Common myeloid progenitor, CD34-positive (primary cell): Measurements from ENCODE around the gene ZNF385A.
"Not testable (repeated sequence)": the region's sequence is repeated elsewhere in the genome, so short reads cannot be mapped to it uniquely, and the experiment has no call there.

Experiments used
- CTCF ChIA-PET: fragments of 350-600 bp; sonication (Branson Sonifier 250); formaldehyde crosslinking; loops from one replicate; lab custom pipeline; 2021; ENCODE audit warnings: antibody characterized with exemption; lab: Charles Lee
- POLR2A ChIA-PET: fragments of 350-600 bp; sonication (Branson Sonifier 250); formaldehyde crosslinking; loops from one replicate; lab custom pipeline; 2021; ENCODE audit warnings: antibody characterized with exemption; lab: Charles Lee
- DNase-seq, 3 donors: peaks; one replicate each; pipeline versions ENCODE4 v3.0.0 to v3.0.0-alpha.2; 2013
- H3K27ac ChIP-seq, 2 experiments: 1 replicate in 1 of 2; 2 replicates in 1 of 2; pipeline ENCODE4 v1.7.0; 2013; ENCODE audit warnings: inconsistent platforms in 2 of 2, low read length in 2 of 2, mild to moderate bottlenecking in 2 of 2, low read depth in 1 of 2, moderate library complexity in 1 of 2; ENCODE audit not compliant: severe bottlenecking in 2 of 2, insufficient read depth in 1 of 2, poor library complexity in 1 of 2
- H3K27me3 ChIP-seq, 5 experiments: replicated peaks in 2 of 5; 1 replicate in 3 of 5; 2 replicates in 2 of 5; pipeline versions ENCODE4 v1.6.1 to v1.7.0; 2013; ENCODE audit warnings: low read length in 4 of 5, mild to moderate bottlenecking in 2 of 5, moderate library complexity in 2 of 5, inconsistent platforms in 1 of 5; ENCODE audit not compliant: insufficient read depth in 5 of 5, control insufficient read depth in 4 of 5
- H3K36me3 ChIP-seq, 4 experiments: 1 replicate in 2 of 4; 2 replicates in 2 of 4; pipeline versions ENCODE4 v1.6.1 to v1.7.0; 2013; ENCODE audit warnings: low read length in 3 of 4, control low read depth in 1 of 4, mild to moderate bottlenecking in 1 of 4; ENCODE audit not compliant: control insufficient read depth in 4 of 4, insufficient read depth in 4 of 4
- H3K4me1 ChIP-seq, 4 experiments: 1 replicate in 3 of 4; 2 replicates in 1 of 4; pipeline versions ENCODE4 v1.6.1 to v1.7.1; 2013; ENCODE audit warnings: low read length in 3 of 4, mild to moderate bottlenecking in 3 of 4, control low read depth in 1 of 4, inconsistent platforms in 1 of 4, moderate library complexity in 1 of 4; ENCODE audit not compliant: control insufficient read depth in 4 of 4, insufficient read depth in 4 of 4; ENCODE audit errors: control extremely low read depth in 1 of 4
- H3K4me3 ChIP-seq, 7 experiments: 1 replicate in 4 of 7; 2 replicates in 3 of 7; pipeline versions ENCODE4 v1.5.1 to v1.7.0; 2013; ENCODE audit warnings: mild to moderate bottlenecking in 7 of 7, low read length in 6 of 7, moderate library complexity in 6 of 7, inconsistent platforms in 2 of 7, low read depth in 2 of 7, control low read depth in 1 of 7; ENCODE audit not compliant: insufficient read depth in 4 of 7, control insufficient read depth in 1 of 7; ENCODE audit errors: extremely low read depth in 1 of 7
- H3K9me3 ChIP-seq, 5 experiments: 1 replicate in 4 of 5; 2 replicates in 1 of 5; pipeline versions ENCODE4 v1.6.1 to v1.7.1; 2013; ENCODE audit warnings: low read length in 4 of 5, mild to moderate bottlenecking in 2 of 5, inconsistent platforms in 1 of 5, low read depth in 1 of 5, moderate library complexity in 1 of 5; ENCODE audit not compliant: control insufficient read depth in 4 of 5, insufficient read depth in 2 of 5; ENCODE audit errors: control extremely low read depth in 1 of 5
- WGBS: methylation state at CpG from one replicate; pipeline ENCODE4 v1.1.5; 2013; ENCODE audit not compliant: insufficient coverage; 5-methylcytosine and 5-hydroxymethylcytosine counted together

Gene ZNF385A

DNA sequence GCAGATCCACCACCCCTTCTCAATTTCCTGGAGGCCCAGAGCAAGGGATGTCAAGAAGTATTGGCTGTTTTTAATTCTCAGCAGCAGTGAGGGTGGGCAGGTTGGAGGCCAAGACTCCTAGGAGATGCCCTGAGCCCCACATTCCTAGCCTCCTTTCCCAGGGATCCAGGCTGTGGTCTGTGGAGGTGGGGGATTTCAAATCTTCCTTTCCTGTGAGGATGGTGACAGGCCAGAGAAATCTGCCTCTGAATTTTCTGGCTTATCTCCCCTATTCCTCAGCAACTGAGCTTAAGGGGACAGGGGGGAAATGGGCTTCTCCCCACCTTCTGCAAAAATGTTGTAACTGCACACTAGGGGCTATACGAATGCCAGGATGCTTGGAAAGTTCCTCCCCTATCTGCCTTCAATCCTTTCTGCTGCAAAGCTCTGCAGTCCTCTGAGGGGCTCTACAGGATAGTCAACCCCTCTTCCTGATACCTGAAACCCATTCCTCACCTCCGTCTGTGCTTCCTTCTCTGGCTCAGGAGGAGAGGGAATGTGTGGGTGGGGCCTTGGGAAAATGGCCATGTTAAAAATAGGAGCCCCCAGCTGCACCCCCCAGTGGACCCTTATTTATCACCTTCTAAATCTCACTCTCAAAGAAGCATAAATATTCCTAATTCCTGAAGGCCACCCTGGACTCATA lies 26.9 kb downstream of the ZNF385A start:
- DNase-seq: no peak
- peaks cover 11 to 58% (median 51%) of the 10 kb centered on the region in 4 experiments for H3K4me1 ChIP-seq
- no peaks in the 10 kb centered on the region for H3K36me3 ChIP-seq
- no peak overlapping the region for H3K4me3 ChIP-seq
- no peak overlapping the region for H3K27ac ChIP-seq
- POLR2A ChIA-PET: interaction anchor here (0.6 kb wide), 1 partner anchor 16 kb away, joined by 4 read pairs; no protein-coding TSS in a partner anchor
- no peaks in the 10 kb centered on the region for H3K27me3 ChIP-seq
- CTCF ChIA-PET: interaction anchor here (1.0 to 9.2 kb wide), 8 partner anchors 13 to 139 kb away, joined by 3 to 174 read pairs (median 7); no protein-coding TSS in a partner anchor
- 75% methylated on average over 1 of the region's 2 CpGs for WGBS
- H3K9me3 ChIP-seq: no peaks in the 10 kb centered on the region

DNA sequence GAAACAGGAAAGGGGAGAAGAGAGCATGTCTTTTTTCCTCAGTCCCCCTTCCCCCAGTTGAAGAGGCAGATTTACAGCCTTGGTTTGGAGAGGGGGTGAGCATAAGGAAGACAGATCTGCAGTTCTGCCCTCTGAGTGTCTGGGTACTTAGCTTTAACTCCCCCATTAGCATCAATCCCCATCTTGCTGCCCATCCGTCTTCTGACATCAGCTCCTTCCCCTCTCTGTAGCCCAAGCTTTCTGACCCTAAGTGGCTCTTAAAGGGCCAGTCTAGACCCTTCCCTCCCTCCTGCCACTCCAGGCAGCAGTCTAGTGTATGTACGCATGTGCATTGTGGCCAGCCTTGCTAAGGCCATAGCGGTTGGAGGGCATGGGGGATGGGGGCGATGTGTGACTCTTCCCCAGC lies 27.6 kb downstream of the ZNF385A start:
- ChIA-PET POLR2A (interaction anchor here (0.6 kb wide), 1 partner anchor 16 kb away, joined by 4 read pairs; no protein-coding TSS in a partner anchor), CTCF (interaction anchor here (0.8 to 9.2 kb wide), 11 partner anchors 13 to 64 kb away, joined by 3 to 174 read pairs (median 4); partner anchors contain the start of genes COPZ1 and NFE2)
- no peak for DNase-seq
- no peaks in the 10 kb centered on the region for H3K36me3 ChIP-seq
- no peaks in the 10 kb centered on the region for H3K9me3 ChIP-seq
- WGBS: no CpG with 5 or more reads among the region's 4 CpGs
- H3K27ac ChIP-seq: no peak overlapping the region
- H3K4me1 ChIP-seq: peaks cover 11 to 65% (median 57%) of the 10 kb centered on the region in 4 experiments
- no peak overlapping the region for H3K4me3 ChIP-seq
- H3K27me3 ChIP-seq: no peaks in the 10 kb centered on the region

DNA sequence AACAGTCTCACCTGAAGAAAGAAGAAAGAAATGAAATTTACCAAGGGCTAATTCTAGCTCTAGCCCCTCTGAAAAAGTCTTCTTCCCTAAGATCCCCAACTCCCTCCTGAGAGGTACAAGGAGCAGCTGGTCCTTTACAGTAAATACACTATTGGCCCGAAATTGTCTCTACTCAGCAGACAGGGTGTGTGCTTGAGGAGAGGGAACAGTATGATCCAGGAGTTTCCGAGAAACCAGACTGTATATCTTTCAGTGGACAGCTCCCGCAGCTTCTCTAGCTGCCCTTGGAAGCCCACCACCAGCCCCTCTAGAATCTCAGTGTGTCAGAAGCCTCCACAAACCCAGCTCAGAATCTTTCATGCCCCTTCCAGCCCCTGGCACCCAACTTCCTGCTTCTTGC lies 28.3 kb downstream of the ZNF385A start:
- Histone ChIP-seq H3K36me3 (peaks cover 0 to 1% (median 0%) of the 10 kb centered on the region in 4 experiments), H3K4me3 (no peak overlapping the region), H3K27ac (no peak overlapping the region), H3K27me3 (no peaks in the 10 kb centered on the region), H3K4me1 (peaks cover 11 to 70% (median 61%) of the 10 kb centered on the region in 4 experiments), H3K9me3 (no peaks in the 10 kb centered on the region)
- no peak for DNase-seq
- POLR2A ChIA-PET: interaction anchor here (1.2 kb wide), 1 partner anchor 57 kb away, joined by 3 read pairs; no protein-coding TSS in a partner anchor
- CTCF ChIA-PET: interaction anchor here (0.8 to 9.2 kb wide), 9 partner anchors 12 to 63 kb away, joined by 3 to 174 read pairs (median 4); partner anchors contain the start of genes COPZ1 and NFE2
- 100% methylated on average over 3 of the region's 3 CpGs for WGBS

DNA sequence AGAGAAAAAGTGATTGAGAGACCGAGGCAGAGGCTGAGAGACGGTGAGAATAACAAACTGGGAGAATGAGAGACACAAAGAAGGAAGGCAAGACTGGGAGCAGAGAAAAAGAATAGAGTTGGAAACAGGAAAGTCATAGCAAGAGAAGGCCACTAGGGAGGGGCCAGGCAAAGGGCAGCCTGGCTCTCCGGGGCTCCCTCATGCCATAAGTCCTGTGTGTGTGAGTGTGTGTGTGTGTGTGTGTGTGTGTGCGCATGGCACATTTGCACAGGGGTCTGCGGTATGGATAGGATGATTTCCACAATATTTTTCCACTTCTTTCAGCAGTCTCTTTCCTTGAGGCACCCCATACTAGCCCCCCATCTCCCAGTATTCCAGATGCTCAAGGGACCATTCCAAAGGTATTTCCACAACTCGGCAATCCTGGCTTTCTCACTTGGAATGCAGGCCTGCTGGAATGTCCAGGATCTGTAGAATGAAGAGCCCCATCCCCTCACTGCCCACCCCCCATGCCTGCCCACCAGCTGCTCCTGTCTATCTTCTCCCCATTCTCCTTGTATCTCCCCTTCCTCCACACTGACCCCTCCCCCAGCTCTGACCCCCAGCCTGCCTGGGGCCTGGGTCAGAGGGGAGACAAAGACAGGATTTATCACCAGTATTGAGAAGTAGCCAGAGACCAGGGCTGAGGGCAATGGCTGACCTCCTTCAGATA lies 29.3 kb downstream of the ZNF385A start:
- CTCF ChIA-PET: interaction anchor here (2.8 to 9.2 kb wide), 3 partner anchors 11 to 21 kb away, joined by 8 to 174 read pairs (median 52); no protein-coding TSS in a partner anchor
- peaks cover 9 to 62% (median 53%) of the 10 kb centered on the region in 4 experiments for H3K4me1 ChIP-seq
- 94% methylated on average over 3 of the region's 6 CpGs for WGBS
- DNase-seq: no peak
- no peaks in the 10 kb centered on the region for H3K27me3 ChIP-seq
- POLR2A ChIA-PET: interaction anchor here (1.2 kb wide), 1 partner anchor 56 kb away, joined by 3 read pairs; no protein-coding TSS in a partner anchor
- no peak overlapping the region for H3K4me3 ChIP-seq
- H3K27ac ChIP-seq: no peak overlapping the region
- no peaks in the 10 kb centered on the region for H3K9me3 ChIP-seq
- H3K36me3 ChIP-seq: peaks cover 0 to 11% (median 5%) of the 10 kb centered on the region in 4 experiments

DNA sequence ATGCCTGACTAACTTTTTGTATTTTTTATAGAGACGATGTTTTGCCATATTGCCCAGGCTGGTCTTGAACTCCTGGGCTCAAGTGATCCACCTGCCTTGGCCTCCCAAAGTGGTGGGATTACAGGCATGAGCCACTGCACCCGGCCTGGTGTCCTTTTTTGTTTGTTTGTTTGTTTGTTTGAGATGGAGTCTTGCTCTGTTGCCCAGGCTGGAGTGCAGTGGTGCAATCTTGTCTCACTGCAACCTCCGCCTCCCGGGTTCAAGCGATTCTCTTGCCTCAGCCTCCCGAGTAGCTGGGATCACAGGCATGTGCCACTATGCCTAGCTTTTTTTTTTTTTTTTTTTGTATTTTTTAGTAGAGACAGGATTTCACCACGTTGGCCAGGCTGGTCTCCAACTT lies 30.3 kb downstream of the ZNF385A start:
- POLR2A ChIA-PET: interaction anchor here (0.7 kb wide), 1 partner anchor 60 kb away, joined by 5 read pairs; no protein-coding TSS in a partner anchor
- CTCF ChIA-PET: interaction anchor here (0.7 to 5.9 kb wide), 3 partner anchors 18 to 105 kb away, joined by 3 to 67 read pairs (median 4); no protein-coding TSS in a partner anchor

DNA sequence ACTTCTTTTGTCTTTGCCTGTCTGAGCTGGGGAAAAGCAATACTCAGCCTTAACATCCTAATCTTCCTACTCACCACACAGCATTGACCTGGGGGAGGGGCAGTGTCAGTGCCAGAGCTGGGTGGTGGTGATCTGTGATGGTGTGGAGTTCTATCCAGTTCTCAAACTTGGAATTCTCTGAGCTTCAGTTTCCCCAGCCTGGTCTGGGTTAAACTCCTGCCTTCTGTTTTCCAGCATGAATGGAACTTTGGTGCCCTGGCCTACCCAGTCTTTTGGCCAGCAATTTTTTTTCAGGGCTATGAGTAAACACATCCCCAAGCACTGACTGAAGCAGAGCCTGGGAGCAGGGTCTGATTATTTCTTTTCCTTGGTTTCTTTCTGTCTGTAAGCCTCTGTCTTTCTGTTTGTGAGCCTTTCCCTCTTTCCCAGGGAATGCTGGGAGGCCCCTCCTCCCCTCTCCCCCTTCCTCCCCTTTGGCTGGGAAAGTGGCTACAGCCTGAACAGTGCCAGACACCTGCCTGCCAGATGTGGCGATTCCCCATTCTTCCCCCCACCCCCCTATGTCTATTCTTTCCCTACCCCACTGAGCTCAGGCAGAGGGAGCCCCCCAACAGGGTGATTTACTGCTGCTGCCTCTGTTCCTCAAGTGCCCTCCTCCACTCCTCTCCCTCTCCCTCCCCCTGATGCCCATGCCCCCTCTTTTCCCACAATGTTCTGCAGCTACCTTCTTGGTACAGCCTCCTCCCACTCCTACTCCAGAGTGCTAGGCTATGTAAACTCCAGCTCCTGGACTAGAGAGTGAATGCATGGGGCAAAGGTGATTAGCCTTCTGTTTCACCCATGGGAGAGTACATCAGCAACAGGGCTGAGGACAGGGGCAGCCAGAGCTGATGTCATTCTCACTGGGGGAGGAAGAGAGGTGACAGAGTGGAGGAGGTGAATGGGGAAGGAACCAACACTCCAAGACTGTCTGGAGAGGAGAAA lies 31.4 kb downstream of the ZNF385A start:
- WGBS: 60% methylated on average over 1 of the region's 1 CpG
- Histone ChIP-seq H3K4me3 (no peak overlapping the region), H3K4me1 (peaks cover 1 to 45% (median 35%) of the 10 kb centered on the region in 4 experiments), H3K36me3 (peaks cover 4 to 27% (median 21%) of the 10 kb centered on the region in 4 experiments), H3K27ac (no peak overlapping the region), H3K9me3 (no peaks in the 10 kb centered on the region), H3K27me3 (no peaks in the 10 kb centered on the region)
- CTCF ChIA-PET: interaction anchor here (0.7 to 5.9 kb wide), 15 partner anchors 8 to 137 kb away, joined by 3 to 67 read pairs (median 3); partner anchors contain the start of gene COPZ1
- no peak for DNase-seq
- POLR2A ChIA-PET: no interaction called here

More for the DNA sequence above, 30.3 kb downstream of the ZNF385A start:
- 100% methylated on average over 1 of the region's 7 CpGs for WGBS
- peaks cover 6 to 53% (median 44%) of the 10 kb centered on the region in 4 experiments for H3K4me1 ChIP-seq
- DNase-seq, H3K4me3 ChIP-seq, H3K27ac ChIP-seq, H3K9me3 ChIP-seq, H3K27me3 ChIP-seq: not testable (repeated sequence)
- H3K36me3 ChIP-seq: peaks cover 3 to 21% (median 14%) of the 10 kb centered on the region in 4 experiments
